ENCODE data around the gene CHTF18. TPM values are rescaled to one million over a fixed set of nuclear protein-coding genes. Genes with fewer than 3 reads are reported as not detected.

Gene CHTF18
- total RNA-seq, 1 experiment from 2014 or later, result 120 TPM

DNA sequence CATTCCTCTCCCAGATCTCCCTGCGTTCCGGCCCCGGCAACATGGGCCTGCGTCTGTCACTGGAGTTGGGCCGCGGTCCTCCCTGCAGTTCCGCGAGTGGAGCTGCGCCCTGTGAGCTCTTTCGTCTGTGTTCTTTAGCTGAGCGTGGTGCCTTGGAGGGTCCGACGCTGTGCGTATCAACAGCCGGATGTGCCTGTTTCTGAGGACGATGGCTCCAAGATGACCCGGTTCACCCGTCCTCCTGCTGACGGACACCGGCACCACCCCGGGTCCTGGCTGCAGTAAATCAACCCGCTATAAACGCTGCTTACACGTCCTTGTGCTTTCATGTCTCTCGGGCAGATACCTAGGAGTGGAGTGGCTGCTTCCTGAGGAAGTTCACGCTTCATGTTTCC lies 56.9 kb downstream of the CHTF18 start:
- no peak overlapping the region for H2AK5ac ChIP-seq (ENCODE audit: insufficient read length, low read length)
- no peak overlapping the region for H4K91ac ChIP-seq (ENCODE audit: insufficient read length, low read depth, low read length)
- no peak overlapping the region for H3K56ac ChIP-seq (ENCODE audit: insufficient read length, low read depth, low read length)
- no peak overlapping the region for H2BK20ac ChIP-seq (ENCODE audit: low read depth, low read length, poor library complexity, severe bottlenecking)
- no peak overlapping the region for H2BK5ac ChIP-seq (ENCODE audit: insufficient read length, low read length)
- Mint-ChIP-seq H3K27me3 (ENCODE audit: low read depth) (peaks cover 21% of the 10 kb centered on the region), H3K9me3 (peaks cover 27 to 36% of the 10 kb centered on the region in 2 experiments), H3K27ac (peak overlapping the region in 1 of 3 experiments; percentile 78; a peak in 2 of 7 replicates), H3K4me3 (no peak overlapping the region), H3K4me1 (peaks cover 2 to 3% of the 10 kb centered on the region in 2 experiments; a peak in 2 of 4 replicates), H3K36me3 (ENCODE audit: insufficient read depth in 1 of 3, low read depth in 3 of 3) (peaks cover 7 to 9% (median 7%) of the 10 kb centered on the region in 3 experiments)
- no peak overlapping the region for H2BK15ac ChIP-seq (ENCODE audit: low read depth, low read length)
- no peak overlapping the region for H3K14ac ChIP-seq (ENCODE audit: insufficient read depth, low read length)
- H2BK120ac ChIP-seq (ENCODE audit: low read depth, low read length, poor library complexity, severe bottlenecking), result no peak overlapping the region
- no peaks in the 10 kb centered on the region for H3K9me3 ChIP-seq (ENCODE audit: control insufficient read depth, low read depth, low read length)
- H3K9ac ChIP-seq (ENCODE audit: extremely low read depth, insufficient read length, low read length), result no peak overlapping the region
- no peak overlapping the region for H3K18ac ChIP-seq (ENCODE audit: insufficient read length, low read depth, low read length)
- no peaks in the 10 kb centered on the region for H4K20me1 ChIP-seq (ENCODE audit: control insufficient read depth, insufficient read depth, insufficient read length)
- no peak overlapping the region for H4K8ac ChIP-seq (replicated peaks; ENCODE audit: insufficient read length, low read depth, low read length)
- TF ChIP-seq, protein P1, sequence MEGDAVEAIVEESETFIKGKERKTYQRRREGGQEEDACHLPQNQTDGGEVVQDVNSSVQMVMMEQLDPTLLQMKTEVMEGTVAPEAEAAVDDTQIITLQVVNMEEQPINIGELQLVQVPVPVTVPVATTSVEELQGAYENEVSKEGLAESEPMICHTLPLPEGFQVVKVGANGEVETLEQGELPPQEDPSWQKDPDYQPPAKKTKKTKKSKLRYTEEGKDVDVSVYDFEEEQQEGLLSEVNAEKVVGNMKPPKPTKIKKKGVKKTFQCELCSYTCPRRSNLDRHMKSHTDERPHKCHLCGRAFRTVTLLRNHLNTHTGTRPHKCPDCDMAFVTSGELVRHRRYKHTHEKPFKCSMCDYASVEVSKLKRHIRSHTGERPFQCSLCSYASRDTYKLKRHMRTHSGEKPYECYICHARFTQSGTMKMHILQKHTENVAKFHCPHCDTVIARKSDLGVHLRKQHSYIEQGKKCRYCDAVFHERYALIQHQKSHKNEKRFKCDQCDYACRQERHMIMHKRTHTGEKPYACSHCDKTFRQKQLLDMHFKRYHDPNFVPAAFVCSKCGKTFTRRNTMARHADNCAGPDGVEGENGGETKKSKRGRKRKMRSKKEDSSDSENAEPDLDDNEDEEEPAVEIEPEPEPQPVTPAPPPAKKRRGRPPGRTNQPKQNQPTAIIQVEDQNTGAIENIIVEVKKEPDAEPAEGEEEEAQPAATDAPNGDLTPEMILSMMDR (conservative IDR thresholded peaks at IDR 0.05), result no peak
- no peak overlapping the region for H2BK12ac ChIP-seq (ENCODE audit: insufficient read length, low read depth, low read length)
- no peaks in the 10 kb centered on the region for H3K79me2 ChIP-seq (ENCODE audit: insufficient read depth, low read length)
- H3K79me1 ChIP-seq (ENCODE audit: insufficient read depth, low read depth, low read length, poor library complexity, severe bottlenecking), result no peaks in the 10 kb centered on the region
- no peak overlapping the region for H4K5ac ChIP-seq (ENCODE audit: insufficient read length, low read depth, low read length)
- no peaks in the 10 kb centered on the region for H3K23me2 ChIP-seq (ENCODE audit: insufficient read length, low read depth, low read length, poor library complexity, severe bottlenecking)
- no CpG with 5 or more reads among the region's 26 CpGs for WGBS (ENCODE audit: extremely low coverage, insufficient read length, low lambda C conversion rate)
- no peak overlapping the region for H3K23ac ChIP-seq (ENCODE audit: insufficient read length, low read depth, low read length)
- H2AFZ ChIP-seq (ENCODE audit: low read length), result no peak overlapping the region
- no peaks in the 10 kb centered on the region for H3K4me1 ChIP-seq (ENCODE audit: insufficient read depth, low read length)
- no peak overlapping the region for H3T11ph ChIP-seq (ENCODE audit: low read length)
- H3K27me3 ChIP-seq (ENCODE audit: insufficient read depth, low read length), result no peaks in the 10 kb centered on the region
- H3K4me2 ChIP-seq (ENCODE audit: insufficient read depth, insufficient read length, low read length), result no peak overlapping the region
- DNase-seq, result no peak
- H3K27ac ChIP-seq (ENCODE audit: insufficient read length, low read depth, low read length), result no peak overlapping the region
- no peak overlapping the region for H3K4ac ChIP-seq (ENCODE audit: low read depth, low read length)
